NCI-H128 (cell line): Measurements from ENCODE around the gene WWC2.
"Not testable (repeated sequence)": the region's sequence is repeated elsewhere in the genome, so short reads cannot be mapped to it uniquely, and the experiment has no call there.

Experiments
- DNase-seq: peaks from one replicate; lab custom pipeline; 2025; ENCODE audit not compliant: unreplicated experiment; lab: John Stamatoyannopoulos, UW

WWC2 gene

DNA sequence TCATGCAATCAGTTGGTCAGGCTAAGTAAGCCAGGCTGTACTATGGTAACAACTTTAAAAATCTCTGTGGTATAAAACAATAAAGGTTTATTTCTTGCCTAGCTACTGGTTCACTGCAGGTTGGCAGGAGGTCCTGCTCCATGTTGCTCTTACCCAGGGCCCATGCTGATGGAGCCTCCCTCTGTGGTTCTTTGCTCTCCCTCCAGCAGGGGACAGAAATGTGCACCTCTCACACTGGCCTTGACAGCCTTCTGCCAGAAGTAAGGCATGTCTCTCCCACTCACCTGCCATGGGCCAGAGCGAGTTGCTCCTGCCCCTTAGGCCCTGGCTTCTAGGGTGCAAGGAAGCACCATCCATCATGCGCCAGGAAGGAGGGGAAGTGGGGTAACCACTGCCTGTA is 189.9 kb downstream of the WWC2 start:
- DNase-seq: no peak

DNA sequence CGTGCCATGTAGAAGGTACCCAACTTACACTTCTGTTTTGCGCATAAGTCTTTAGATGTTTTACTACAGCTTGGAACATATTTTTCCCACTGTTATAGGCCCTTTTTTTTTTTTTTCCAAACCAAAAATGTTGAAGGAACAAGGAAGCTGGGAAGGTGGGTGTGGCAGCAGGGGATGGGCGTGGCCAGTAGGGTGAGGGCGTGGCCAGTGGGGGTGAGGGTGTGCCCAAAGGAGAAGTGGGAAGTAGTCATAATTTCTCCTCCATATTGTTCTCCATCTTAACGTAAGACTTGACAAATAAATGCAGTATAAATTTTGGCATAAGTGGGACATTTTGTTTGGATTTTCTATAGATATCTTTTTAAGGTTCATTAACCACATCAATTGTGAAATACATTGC is 190.6 kb downstream of the WWC2 start:
- DNase-seq: no peak

DNA sequence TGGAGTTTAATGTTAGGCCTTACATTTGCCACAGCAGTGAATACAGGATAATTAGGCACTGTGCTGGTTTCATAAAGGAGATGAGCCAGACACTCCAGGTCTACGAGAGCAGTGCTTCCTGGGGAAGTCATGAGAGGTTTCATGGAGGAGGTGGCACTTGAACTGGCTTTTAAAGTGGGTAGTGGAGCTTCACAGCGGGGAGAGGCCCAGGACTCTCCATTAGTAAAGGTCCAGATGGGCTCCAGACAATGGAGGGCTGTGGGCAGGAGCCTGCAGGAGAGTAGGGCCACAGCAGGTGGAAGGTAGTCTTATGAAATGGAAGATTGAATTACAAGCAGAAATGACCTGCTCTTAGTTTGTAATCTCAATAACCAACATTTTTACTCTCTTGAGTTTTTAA is 192.0 kb downstream of the WWC2 start:
- DNase-seq: peak; percentile 33

DNA sequence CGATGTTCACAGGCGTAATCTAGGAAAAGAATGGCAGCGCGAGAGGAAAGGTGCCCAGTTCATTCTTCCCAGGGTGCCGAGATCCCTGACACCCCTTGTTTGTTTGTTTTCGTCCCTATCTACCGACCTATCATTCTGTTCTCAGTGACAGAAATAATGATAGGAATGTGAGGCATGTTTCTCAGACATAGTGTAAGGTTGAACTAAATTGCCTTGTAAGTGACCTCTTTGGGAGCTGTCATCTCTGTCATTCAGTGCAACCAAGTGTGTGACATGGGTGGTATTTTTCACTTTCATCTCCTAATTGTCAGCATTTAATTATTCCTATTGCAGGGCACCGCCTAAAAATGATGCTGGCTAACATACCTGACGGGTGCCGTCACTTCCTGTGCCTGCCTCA is 196.7 kb downstream of the WWC2 start:
- no peak for DNase-seq

DNA sequence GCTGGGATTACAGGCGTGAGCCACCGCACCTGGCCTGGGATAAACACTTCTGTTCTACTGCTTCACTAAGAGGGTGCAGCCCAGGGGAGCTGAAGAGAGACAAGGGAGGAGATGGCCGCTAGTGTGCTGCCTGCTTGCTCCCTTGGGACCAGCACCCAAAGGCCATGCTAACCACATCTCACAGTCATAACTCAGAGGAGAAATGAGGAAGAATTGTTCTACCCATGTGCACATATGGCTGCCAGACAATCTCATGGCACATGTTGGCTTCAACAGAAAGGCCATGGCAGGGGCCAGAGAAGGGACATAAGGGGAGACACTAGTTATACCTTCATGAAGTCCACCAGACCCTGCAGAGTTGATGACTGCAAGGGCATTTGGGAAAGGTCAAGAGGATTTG is 198.6 kb downstream of the WWC2 start:
- DNase-seq: no peak

DNA sequence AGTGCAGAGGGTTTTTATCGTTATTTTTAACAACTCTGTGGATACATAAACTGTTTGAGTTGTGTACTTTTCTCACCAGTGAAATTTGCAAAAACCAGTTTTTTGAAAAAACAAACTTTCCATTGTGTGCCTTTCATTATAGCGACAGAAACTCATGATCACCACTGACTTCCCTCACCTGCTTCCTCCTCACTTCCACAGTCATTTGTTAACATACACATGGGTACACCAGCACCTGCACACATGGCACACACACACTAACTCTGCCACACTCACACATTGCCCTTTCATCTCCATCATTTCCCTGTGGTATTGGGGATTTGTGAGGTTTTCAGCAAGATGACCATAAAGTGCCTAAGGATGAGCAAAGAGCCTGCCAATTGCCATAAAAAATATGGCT is 200.4 kb downstream of the WWC2 start:
- no peak for DNase-seq

DNA sequence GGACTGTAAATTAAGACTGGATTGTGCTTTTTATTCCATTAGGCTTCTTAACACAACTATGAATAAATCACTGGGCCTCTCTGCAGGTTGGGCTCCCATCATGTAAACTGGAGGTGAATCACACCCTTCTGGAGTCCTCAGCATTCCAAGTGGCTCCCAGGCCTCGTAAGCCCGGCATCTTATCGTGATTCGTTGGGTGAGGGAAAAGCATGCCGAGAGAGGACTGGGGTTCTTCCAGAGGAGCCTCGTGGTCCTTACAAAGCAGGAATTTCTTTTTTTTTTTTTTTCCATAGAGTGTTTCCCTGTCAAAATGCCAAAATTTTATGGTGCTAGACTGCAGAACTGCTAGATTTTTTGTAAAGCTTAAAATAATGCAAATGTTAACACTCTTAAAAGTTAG is 201.0 kb downstream of the WWC2 start:
- no peak for DNase-seq

DNA sequence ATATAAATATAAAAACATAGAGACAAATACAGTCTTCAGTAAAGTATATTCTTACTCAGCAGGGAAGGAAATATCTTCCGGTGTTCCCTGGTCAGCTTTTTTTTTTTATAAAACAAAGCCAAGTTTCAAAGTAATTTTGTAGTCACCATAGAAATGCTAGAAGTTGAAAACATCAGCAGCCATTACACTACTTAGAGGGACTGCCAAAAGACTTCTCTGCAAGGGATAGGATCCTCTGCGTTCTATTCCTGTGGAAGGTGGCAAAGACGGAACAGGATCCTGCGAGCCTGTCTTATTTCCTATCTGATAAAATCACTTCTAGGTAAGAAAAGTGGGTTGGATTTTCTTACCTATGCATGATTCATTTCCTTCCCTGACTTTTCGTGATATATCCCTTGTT is 201.6 kb downstream of the WWC2 start:
- no peak for DNase-seq

DNA sequence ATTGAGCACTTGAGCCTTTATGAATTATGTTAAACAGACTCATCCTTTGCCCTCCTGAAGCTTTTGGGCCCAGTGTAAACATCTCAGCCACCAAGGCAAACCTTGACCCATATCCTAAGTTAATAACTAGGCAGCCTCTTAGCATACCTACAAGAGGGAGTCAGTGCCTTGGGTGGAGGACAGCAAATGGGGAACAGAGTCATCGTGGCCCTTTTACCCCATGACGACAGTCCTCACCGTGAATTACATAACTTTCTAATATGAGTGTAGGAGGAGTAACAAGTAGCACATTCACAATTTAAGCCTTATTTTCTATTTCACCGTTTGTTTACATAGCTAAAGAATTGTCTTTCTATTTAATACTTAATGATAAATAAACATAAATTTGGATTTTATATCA is 204.2 kb downstream of the WWC2 start:
- DNase-seq: no peak

DNA sequence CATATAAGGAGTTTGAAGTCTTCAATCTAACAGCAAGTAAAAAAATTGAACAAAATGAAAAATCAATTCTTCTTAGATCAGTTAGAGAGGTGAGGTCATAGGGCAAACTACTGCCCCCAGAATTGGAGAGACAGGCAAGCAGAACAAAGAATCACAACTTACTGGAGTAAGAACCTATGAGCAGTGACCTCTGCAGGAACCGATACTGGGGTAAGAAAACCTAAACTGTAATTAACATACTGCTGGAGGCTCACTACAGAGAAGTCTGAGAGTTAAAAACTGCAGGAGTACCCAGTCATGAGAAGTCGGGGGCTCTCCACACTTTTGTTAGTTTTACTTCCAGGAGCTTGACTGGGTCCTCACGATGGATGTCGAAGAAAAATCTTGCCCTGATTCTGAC is 205.0 kb downstream of the WWC2 start:
- DNase-seq: no peak

DNA sequence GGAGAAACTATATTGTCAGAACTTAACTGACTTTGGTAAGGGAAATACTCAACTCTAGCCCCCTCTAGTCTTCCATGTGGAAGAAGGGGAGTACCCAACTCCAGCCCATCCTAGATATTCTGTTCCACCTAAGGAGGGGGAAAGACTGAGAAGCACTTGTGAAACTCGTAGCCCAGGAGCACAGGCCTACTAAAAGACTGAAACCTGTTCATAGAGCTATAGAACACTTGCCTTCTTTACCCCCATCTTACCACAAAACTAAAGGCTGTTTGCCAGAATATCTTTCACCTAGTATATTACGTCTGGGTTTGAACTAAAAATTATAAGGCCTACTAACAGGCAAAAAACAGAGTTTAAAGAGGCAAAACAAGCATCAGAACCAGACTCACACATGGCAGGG is 205.5 kb downstream of the WWC2 start:
- DNase-seq: no peak

DNA sequence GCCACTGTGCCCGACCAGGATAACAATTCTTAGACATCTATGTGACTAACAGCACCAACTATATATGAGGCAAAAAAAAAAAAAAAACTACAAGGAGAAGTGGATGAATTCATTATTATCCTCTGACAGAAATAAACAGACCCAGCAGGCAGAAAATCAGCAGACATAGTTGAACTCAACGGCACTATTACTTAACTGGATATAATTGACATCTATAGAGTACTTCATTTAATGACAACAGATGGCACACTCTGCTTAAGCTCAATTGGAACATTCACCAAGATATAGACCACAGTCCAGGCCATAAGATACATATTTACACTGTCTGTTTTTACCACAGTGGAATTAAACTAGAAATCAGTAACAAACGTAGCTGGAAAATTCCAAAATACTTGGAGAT is 207.8 kb downstream of the WWC2 start:
- DNase-seq: peak; percentile 3

DNA sequence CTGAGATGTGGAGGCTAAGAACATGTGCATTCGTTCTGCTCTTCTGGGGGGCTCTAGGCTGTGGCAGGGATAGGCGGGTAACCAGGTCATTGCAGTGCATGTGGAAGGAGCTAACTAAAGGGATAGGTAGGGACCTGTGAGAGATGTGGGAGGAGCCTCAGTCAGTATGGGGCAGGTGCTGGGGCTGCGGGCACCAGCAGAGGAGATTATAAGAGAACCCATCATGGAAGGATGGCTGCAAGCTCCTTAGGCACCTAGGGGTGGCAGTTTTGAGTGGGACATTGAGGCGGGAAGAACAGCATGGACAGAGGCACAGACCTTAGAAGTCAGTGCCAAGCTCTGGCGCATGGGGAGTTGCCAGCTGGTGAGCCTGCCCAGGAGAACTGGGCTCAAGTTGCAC is 213.8 kb downstream of the WWC2 start:
- no peak for DNase-seq

DNA sequence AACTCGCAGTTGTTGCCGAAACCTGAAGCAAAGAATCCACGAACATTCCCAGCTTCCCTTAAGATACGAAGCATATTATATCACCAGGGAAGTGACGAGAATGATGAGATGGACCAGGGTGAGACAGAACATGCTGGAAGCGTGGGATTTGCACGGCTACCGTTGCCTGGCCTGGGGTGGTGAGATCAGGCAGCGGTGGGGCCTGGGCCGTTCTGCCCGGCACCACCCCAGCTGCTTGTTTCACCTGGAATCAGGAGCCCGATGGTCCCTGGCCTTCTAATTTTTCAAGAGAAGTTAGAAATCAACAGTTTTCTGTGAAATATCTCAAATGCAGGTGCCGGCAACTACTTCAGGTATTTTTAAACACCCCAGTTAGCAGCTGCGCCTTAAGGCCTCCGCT is 215.3 kb downstream of the WWC2 start:
- DNase-seq: no peak

DNA sequence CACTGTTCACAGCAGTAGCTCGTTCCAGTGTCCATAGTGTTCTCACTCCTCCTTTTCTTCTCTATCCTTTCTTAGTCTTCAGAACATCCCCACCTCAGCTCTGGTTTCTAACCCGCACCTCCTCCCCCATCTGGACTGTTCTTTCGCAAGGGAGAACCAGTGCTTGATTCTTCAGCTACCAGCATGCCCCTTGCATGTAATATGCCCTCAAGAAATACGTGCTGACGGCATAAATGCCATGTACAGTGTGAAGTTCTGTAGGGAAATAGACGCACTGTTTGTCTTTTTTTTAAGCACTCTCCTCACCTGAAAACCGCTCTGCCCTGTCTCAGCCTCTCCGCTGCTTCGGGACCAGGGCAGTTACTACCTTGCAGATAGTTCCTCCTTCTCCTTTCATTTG is 215.7 kb downstream of the WWC2 start:
- no peak for DNase-seq

DNA sequence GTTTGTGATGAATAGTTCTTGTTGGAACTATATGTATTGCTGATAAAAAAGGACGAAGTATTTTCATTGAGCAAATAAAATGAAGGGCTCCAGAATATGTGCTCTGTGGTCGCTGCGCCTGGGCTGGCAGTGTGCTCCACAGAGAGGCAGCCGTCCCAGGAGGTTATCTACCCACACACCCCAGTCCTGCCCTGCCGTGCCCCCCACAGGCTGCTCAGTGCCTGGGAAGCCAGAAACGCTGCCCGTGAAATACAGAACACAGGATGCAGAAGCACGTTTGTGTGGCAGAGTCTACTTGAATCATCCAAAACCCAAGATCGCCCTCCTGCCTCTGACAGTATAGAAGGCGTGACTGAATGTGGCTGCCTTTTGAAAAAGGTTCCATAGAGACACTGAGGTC is 219.6 kb downstream of the WWC2 start:
- DNase-seq: no peak

DNA sequence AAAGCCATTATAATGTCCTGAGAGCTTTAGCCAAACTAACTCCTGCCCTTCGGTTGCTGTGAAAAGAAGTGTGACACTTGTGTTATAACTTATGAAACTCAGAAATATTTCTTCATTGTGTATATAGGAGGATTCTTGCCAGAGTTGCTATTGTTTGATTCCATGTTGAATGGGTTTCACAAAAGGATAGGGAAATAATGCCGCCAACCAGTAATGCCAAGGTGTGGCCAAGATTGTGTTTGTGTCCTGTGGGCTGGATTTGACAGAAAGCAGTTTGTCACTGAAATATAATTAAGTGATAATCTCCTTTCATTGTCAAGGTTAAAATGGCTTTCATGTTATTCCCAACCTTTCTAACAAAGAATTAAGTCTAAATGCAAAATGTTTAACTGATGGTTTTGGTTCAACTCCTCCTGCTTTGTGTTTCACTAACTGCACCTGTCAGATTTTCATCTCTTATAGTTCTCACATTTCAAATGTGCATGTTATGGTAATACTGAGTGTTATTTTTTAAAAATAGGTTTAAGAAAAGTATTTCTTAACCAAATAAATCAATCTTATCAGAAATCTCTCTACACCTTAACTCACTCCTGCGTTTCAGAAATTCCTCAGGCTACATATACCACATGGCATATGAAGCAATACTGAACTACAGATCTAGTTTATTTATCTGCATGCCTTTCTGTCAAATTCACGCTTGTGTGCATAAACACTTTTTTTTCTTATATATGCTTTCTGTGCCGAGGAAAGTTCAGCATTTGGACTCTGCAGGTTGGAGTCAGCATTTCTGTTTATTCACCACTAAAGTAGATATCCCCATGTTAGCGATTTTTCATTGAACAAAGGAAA is 221.4 kb downstream of the WWC2 start, which contains the start of gene CLDN22:
CLDN22 (minus strand) TSS at position 66 of the 849 bp plus-strand sequence; CDS start at position 8, 58 bp downstream.
- DNase-seq: no peak

DNA sequence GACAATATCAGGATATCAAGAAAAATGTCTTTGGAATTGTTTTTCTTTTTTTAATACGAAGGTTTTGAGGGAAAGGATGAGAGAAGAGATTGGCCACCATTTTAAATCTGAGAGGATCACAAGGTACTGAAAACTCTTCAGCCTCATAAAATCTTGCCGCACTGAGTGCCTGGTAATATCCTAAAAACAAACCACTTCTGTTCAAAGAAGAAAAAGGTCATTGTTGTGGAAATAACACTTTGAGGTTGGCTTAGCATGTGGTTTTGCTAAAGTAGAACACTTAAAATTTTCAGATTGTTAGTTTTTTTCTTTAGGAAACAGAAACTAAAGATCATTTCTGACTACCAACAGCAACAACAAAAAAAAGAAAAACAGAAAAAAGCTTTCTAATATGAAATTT is 222.0 kb downstream of the WWC2 start:
- DNase-seq: no peak

DNA sequence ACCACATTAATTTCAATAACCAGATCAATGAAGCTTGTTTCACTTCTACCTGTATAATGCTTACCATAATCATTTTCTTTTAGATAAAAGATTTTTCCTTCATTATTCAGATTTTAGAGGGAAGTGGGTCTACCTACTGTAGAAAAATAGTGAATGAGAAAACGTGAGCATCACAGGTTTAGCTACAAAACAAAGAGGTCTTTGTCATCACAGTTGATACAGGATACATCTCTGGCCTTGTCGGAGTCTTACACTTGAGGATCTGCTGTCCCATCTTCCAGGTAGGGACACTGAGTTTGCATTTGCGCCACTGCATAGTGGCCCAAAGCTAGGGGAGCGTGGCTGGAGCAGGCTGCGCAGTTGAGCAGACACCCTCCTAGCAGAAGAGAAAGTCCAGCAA is 222.5 kb downstream of the WWC2 start:
- DNase-seq: no peak

DNA sequence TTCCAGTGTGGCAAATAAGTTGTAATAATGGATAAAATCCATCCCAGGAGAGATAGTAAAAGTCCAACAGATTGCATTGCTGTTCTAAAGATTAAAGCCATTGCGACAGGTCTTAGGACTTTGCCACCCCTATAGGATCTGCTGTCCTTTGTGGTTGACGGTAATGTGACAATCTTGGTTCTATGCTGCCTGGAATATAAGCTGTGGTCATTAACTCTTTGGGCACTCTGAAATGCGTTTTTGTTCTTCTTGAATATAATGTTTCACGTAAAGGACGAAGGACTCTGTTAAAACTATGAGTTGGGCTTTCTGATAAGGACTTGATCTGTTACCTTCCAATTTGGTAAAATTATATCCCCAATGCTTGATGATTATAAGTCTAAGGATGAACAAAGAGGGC is 223.3 kb downstream of the WWC2 start, which contains the start of gene CLDN24:
CLDN24 (minus strand) TSS at position 101 of the 400 bp plus-strand sequence; CDS start at position 101, 0 bp downstream.
- no peak for DNase-seq

DNA sequence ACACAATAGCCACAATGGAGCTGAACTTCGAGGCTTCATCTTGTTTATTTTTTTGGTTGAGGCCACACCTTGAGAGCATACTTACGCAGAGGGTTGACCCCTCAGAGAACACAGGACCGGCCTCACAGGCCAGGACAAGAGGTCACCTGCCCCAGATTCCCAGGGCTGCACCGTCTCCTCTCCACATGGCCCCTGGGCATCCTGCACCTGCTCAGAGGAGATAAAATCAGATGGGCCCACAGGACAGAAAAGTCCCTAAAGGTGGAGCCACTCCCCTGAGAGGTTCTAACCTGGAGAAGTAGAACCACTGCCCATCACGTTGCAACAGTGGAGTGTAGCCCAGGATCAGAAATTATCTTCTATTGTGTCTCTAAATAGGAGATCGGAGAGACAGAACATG is 224.2 kb downstream of the WWC2 start:
- no peak for DNase-seq

DNA sequence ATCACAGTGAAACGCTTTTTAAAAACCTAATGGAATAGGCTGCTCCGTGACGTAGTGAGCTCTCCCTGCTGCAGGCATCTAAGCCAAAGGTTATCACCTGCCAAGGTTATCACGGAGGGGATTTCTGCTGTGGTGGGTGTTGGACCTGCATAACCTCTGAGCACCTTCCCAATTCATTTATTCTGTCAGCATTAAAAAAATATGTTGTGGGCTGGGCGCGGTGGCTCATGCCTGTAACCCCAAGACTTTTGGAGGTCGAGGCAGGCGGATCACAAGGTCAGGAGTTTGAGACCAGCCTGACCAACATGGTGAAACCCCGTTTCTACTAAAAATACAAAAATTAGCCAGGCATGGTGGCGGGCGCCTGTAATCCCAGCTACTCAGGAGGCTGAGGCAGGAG is 225.0 kb downstream of the WWC2 start:
- DNase-seq: not testable (repeated sequence)

DNA sequence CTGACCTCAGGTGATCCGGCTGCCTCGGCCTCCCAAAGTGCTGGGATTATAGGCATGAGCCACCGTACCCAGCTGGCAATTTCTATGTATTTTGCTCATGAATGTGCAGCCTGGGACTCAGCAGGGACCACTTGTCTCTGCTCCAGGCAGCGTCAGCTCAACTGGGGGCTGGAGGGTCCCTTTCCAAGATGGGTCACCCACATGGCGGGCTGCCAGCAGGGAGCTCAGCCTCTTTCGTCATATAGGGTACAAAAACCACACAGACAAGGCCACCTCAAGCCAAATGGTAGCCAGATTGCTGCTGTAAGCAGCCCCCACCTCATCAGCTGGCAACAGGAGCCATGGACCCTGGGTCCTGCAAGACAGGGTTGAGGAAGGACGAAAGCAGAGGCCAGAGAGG is 225.6 kb downstream of the WWC2 start:
- no peak for DNase-seq
